Liver (tissue), 9 donors: ENCODE measurements around the gene HELZ2. TPM values are rescaled to one million over a fixed set of nuclear protein-coding genes. Genes with fewer than 3 reads are reported as not detected.

Source experiments
- DNase-seq: peaks from one replicate; pipeline ENCODE4 v3.0.0-alpha.2; 2017; ENCODE audit warnings: low spot score
- H3K27ac ChIP-seq, 2 donors: one replicate each; pipeline ENCODE4 v1.7.0; 2013; ENCODE audit warnings: inconsistent platforms in 2 of 2, low read length in 2 of 2, control low read depth in 1 of 2, low read depth in 1 of 2, mild to moderate bottlenecking in 1 of 2
- H3K27me3 ChIP-seq, 4 donors: one replicate each; pipeline versions ENCODE4 v1.6.1 to v1.7.0; 2013; ENCODE audit warnings: low read length in 3 of 4, inconsistent platforms in 1 of 4, mild to moderate bottlenecking in 1 of 4, moderate library complexity in 1 of 4; ENCODE audit not compliant: control insufficient read depth in 4 of 4, insufficient read depth in 4 of 4
- H3K36me3 ChIP-seq, 4 donors: one replicate each; pipeline versions ENCODE4 v1.6.1 to v1.7.0; 2013; ENCODE audit warnings: low read length in 3 of 4, mild to moderate bottlenecking in 3 of 4, low read depth in 1 of 4, moderate library complexity in 1 of 4; ENCODE audit not compliant: control insufficient read depth in 4 of 4, insufficient read depth in 3 of 4
- H3K4me1 ChIP-seq, 4 donors: one replicate each; pipeline versions ENCODE4 v1.6.1 to v1.7.0; 2013; ENCODE audit warnings: low read length in 3 of 4, mild to moderate bottlenecking in 3 of 4, moderate library complexity in 1 of 4; ENCODE audit not compliant: control insufficient read depth in 4 of 4, insufficient read depth in 4 of 4
- H3K4me3 ChIP-seq, 3 donors: one replicate each; pipeline versions ENCODE4 v1.6.1 to v1.7.0; 2013; ENCODE audit warnings: low read length in 3 of 3, control low read depth in 1 of 3, low read depth in 1 of 3, mild to moderate bottlenecking in 1 of 3
- H3K9ac ChIP-seq, 2 donors: one replicate each; pipeline ENCODE4 v1.7.0; 2013; ENCODE audit warnings: low read length in 2 of 2, mild to moderate bottlenecking in 2 of 2, moderate library complexity in 2 of 2, control low read depth in 1 of 2, low read depth in 1 of 2
- H3K9me3 ChIP-seq, 4 donors: one replicate each; pipeline versions ENCODE4 v1.6.1 to v1.7.0; 2013; ENCODE audit warnings: low read length in 3 of 4; ENCODE audit not compliant: control insufficient read depth in 4 of 4
- ATF3 ChIP-seq: IDR thresholded peaks from 2 replicates; pipeline ENCODE4 v1.6.1; 2016; ENCODE audit warnings: antibody characterized with exemption
- CTCF ChIP-seq: fragments of 150-350 bp; IDR thresholded peaks from 2 replicates; pipeline ENCODE4 v1.5.1; 2017; ENCODE audit warnings: improper control_type of control experiment, low read depth, low read length; ENCODE audit not compliant: missing input control
- EGR1 ChIP-seq, 2 donors: IDR thresholded peaks; 2 replicates each; pipeline ENCODE4 v1.6.1; 2016 to 2018; ENCODE audit warnings: antibody characterized with exemption in 2 of 2, low read depth in 2 of 2
- HNF4A ChIP-seq, 2 donors: conservative IDR thresholded peaks; 2 replicates each; pipeline ENCODE4 v1.6.1; 2016; ENCODE audit warnings: antibody characterized with exemption in 2 of 2, mild to moderate bottlenecking in 2 of 2
- HNF4G ChIP-seq: IDR thresholded peaks from 2 replicates; pipeline ENCODE4 v1.6.1; 2016; ENCODE audit warnings: antibody characterized with exemption
- NR2F2 ChIP-seq: IDR thresholded peaks from 2 replicates; pipeline ENCODE4 v1.6.1; 2016; ENCODE audit warnings: antibody characterized with exemption
- REST ChIP-seq: IDR thresholded peaks from 2 replicates; pipeline ENCODE4 v1.6.1; 2016; ENCODE audit warnings: antibody characterized with exemption, mild to moderate bottlenecking
- RXRA ChIP-seq, 2 donors: IDR thresholded peaks; 2 replicates each; pipeline ENCODE4 v1.6.1; 2017 to 2018; ENCODE audit warnings: antibody characterized with exemption in 2 of 2, mild to moderate bottlenecking in 1 of 2
- SP1 ChIP-seq: IDR thresholded peaks from 2 replicates; pipeline ENCODE4 v1.6.1; 2018; ENCODE audit warnings: antibody characterized with exemption, mild to moderate bottlenecking
- YY1 ChIP-seq: IDR thresholded peaks from 2 replicates; pipeline ENCODE4 v1.6.1; 2016; ENCODE audit warnings: antibody characterized with exemption, mild to moderate bottlenecking
- WGBS: extraction: QIAGEN DNeasy Blood & Tissue Kit; methylation state at CpG from one replicate; pipeline ENCODE4 v1.1.7; 2013; 5-methylcytosine and 5-hydroxymethylcytosine counted together
- polyA plus RNA-seq, 2 donors: library from polyadenylated mRNA; stranded (reverse) in 1 of 2; unstranded in 1 of 2; fragments of 200-250 nt in 1 of 2; fragments of >200 nt in 1 of 2; fragmentation: Nextera tagmentation in 1 of 2; extraction: Ambion mirVana in 1 of 2; gene quantifications; one replicate each; pipeline versions ENCODE4 v1.2.1 to v1.2.3, GENCODE V29; 2013 to 2015
- total RNA-seq, 2 donors: library from RNA; depleted of rRNA; stranded (reverse); fragments of >200 nt; gene quantifications; one replicate each; pipeline ENCODE4 v1.2.3, GENCODE V29; 2014
- donor health status: healthy.
- donor health status: healthy.
- donor health status: healthy.
- donor health status: healthy.
- donor health status: healthy.

HELZ2 gene
- total and polyA plus RNA-seq, 4 donors, result 3.7 to 26.6 (median 15.5) TPM

- 83% methylated on average over 26 of the region's 26 CpGs for WGBS
- no peak overlapping the region for H3K27ac ChIP-seq
Measured at GRCh38 chr20:63578224-63579016, 4.4 kb upstream of the HELZ2 start.

GRCh38 chr20:63577317-63577894 lies 3.4 kb upstream of the HELZ2 start:
- 47% methylated on average over 19 of the region's 19 CpGs for WGBS
- DNase-seq, result no peak
- Histone ChIP-seq H3K9me3 (no peaks in the 10 kb centered on the region), H3K36me3 (no peaks in the 10 kb centered on the region), H3K27me3 (peaks cover 0 to 2% (median 0%) of the 10 kb centered on the region in 4 donors), H3K4me3 (no peak overlapping the region), H3K27ac (peak overlapping the region in 1 of 2 donors; percentile 46), H3K9ac (no peak overlapping the region), H3K4me1 (peaks cover 6 to 22% (median 16%) of the 10 kb centered on the region in 4 donors)
- no peak for TF ChIP-seq SP1
- TF ChIP-seq HNF4G, result no peak
- peak; percentile 37 to 73 for TF ChIP-seq HNF4A (conservative IDR thresholded peaks at IDR 0.05)
- no peak for TF ChIP-seq ATF3
- TF ChIP-seq RXRA (IDR thresholded peaks at IDR 0.05), result peak; percentile 19 to 57
- no peak for TF ChIP-seq NR2F2
- no peak for TF ChIP-seq REST
- TF ChIP-seq CTCF, result no peak

More at GRCh38 chr20:63578224-63579016, 4.4 kb upstream of the HELZ2 start:
- no peak overlapping the region for H3K4me3 ChIP-seq
- no peak for DNase-seq
- no peaks in the 10 kb centered on the region for H3K9me3 ChIP-seq
- peaks cover 0 to 2% (median 0%) of the 10 kb centered on the region in 4 donors for H3K27me3 ChIP-seq
- no peaks in the 10 kb centered on the region for H3K36me3 ChIP-seq
- no peak overlapping the region for H3K9ac ChIP-seq
- H3K4me1 ChIP-seq, result peaks cover 3 to 15% (median 10%) of the 10 kb centered on the region in 4 donors
- TF ChIP-seq EGR1 (IDR thresholded peaks at IDR 0.05; ENCODE audit: low read depth in 2 of 2) (no peak), REST (no peak), CTCF (no peak), YY1 (no peak)
